Activated CD4-positive, alpha-beta T cell treated with anti-CD3 and anti-CD28 coated beads for 36 hours (primary cell): ENCODE data around the gene CBLC. TPM values are rescaled to one million over a fixed set of nuclear protein-coding genes. Genes with fewer than 3 reads are reported as not detected.
A peak's percentile ranks its signal among the peaks of the same experiment; 100 is the strongest.

Experiments used
- ATAC-seq: fragments of 200-7000 bp; cut with Tn5 transposase; one replicate; pipeline ENCODE4 v1.10.0; 2021; ENCODE audit warnings: mild to moderate bottlenecking, moderate library complexity
- CTCF ChIA-PET: fragments of 350-600 bp; sonication (Branson Sonifier 250); formaldehyde crosslinking; loops from one replicate; lab custom pipeline; 2021; ENCODE audit warnings: antibody characterized with exemption; lab: Charles Lee
- POLR2A ChIA-PET: fragments of 350-600 bp; sonication (Branson Sonifier 250); formaldehyde crosslinking; loops from one replicate; lab custom pipeline; 2021; ENCODE audit warnings: antibody characterized with exemption, inconsistent platforms; lab: Charles Lee
- DNase-seq: peaks from one replicate; pipeline ENCODE4 v3.0.0-alpha.2; 2020
- H3K27ac Mint-ChIP-seq: one replicate; pipeline ENCODE4 v1.8.0; 2021; ENCODE audit warnings: mixed read lengths
- H3K27me3 Mint-ChIP-seq: one replicate; pipeline ENCODE4 v1.8.0; 2021; ENCODE audit warnings: mixed read lengths
- H3K36me3 Mint-ChIP-seq: one replicate; pipeline ENCODE4 v1.8.0; 2021; ENCODE audit warnings: low read depth, mixed read lengths
- H3K4me1 Mint-ChIP-seq: one replicate; pipeline ENCODE4 v1.8.0; 2021; ENCODE audit warnings: mixed read lengths
- H3K4me3 Mint-ChIP-seq: one replicate; pipeline ENCODE4 v1.8.0; 2021; ENCODE audit warnings: mild to moderate bottlenecking, moderate library complexity, mixed read lengths
- H3K9me3 Mint-ChIP-seq: one replicate; pipeline ENCODE4 v1.8.0; 2021; ENCODE audit warnings: low read depth, mixed read lengths
- intact Hi-C, 2 experiments: fragments of 100-400 bp; cut with DNase I in 1 of 2; cut with micrococcal nuclease in 1 of 2; formaldehyde crosslinking; loops; one replicate each; pipeline versions ENCODE4 v1.14.2 to v1.15.1; 2022 to 2024; cut with DNase I, micrococcal nuclease
- total RNA-seq, 2 experiments: library from RNA; stranded (reverse); gene quantifications; one replicate each; pipeline ENCODE4 v1.2.3, GENCODE V29; 2021

Gene CBLC
- total RNA-seq, 2 experiments from 2014 or later, result not detected

DNA sequence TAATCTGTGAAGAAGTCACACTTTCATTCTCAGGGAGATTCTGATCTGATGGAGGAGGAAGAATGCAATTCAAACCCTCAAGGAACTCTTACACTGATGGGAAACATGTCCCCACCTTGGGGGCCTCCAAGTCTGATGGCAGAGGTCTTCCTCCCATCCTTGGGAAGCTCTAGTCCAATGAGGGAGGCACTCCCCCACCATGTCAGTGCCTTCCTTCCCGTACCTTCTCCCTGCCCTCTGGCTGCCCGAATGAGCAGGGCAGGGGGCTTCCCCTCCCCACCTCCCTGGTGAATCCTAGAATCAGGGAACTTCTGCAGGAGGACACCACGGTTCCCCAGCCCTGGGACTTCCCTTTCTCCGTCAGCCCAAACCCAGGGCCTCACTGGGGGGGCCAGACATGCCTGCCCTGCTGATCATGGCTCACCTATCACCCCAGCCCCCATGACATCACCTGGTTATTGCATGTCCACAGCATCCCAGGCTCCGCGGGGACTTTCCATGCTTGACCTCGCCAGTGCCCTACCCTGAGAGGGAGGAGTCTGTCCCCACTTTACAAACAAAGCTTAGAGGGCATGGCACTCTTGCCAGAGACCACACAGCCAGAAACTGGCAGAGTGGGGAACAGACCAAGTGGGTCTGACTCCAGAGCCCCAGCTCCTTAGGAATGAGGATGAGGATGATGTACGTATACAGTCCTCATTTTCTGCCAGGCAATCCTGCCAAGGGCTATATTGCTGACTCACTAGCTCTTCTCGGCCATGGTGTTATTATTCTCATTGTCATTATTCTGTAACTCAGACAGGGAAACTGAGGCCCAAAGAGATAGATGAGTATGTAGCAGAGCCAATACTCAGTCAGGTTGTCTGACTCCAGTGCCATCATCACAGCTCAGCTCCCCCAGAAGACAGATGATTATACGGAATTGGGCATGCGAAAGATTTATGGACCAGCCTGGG, 38.8 kb upstream of the CBLC start:
- no peak overlapping the region for H3K4me3 Mint-ChIP-seq
- H3K9me3 Mint-ChIP-seq, result no peaks in the 10 kb centered on the region
- H3K4me1 Mint-ChIP-seq, result no peaks in the 10 kb centered on the region
- H3K27me3 Mint-ChIP-seq, result no peaks in the 10 kb centered on the region
- ChIA-PET CTCF (interaction anchor here (0.6 to 2.4 kb wide), 9 partner anchors 8 to 108 kb away, joined by 3 to 9 read pairs (median 4); no protein-coding TSS in a partner anchor), POLR2A (no interaction called here)
- H3K27ac Mint-ChIP-seq, result no peak overlapping the region
- DNase-seq, result no peak
- H3K36me3 Mint-ChIP-seq, result no peaks in the 10 kb centered on the region
- no peak for ATAC-seq
- intact Hi-C loops, result no loop called here

DNA sequence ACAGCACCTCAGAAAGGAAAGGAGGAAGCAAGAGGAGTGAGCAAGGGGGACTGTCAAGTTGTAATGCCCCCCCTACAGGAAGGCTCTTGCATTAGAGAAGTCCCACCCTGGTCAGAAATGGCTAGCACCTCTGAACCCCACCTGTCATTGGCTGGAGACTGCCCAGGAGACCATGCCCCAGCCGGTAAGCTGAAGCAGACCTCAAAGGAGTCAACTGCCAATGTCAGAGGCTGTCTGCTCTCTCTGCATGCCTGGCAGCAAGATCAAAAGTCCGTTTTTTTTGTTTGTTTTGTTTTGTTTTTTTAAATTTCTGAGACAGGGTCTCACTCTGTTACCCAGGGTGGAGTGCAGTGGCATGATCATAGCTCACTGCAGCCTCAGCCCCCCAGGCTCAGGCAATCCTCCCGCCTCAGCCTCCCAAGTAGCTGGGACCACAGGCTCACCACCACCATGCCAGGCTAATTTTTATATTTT, 37.3 kb upstream of the CBLC start:
- no peak for ATAC-seq
- no peak for DNase-seq
- no peaks in the 10 kb centered on the region for H3K9me3 Mint-ChIP-seq
- intact Hi-C loops, result no loop called here
- no peak overlapping the region for H3K4me3 Mint-ChIP-seq
- ChIA-PET POLR2A (no interaction called here), CTCF (interaction anchor here (1.7 to 2.4 kb wide), 2 partner anchors 12 to 30 kb away, joined by 4 to 6 read pairs; no protein-coding TSS in a partner anchor)
- H3K4me1 Mint-ChIP-seq, result peaks cover under 1% of the 10 kb centered on the region
- no peaks in the 10 kb centered on the region for H3K27me3 Mint-ChIP-seq
- no peaks in the 10 kb centered on the region for H3K36me3 Mint-ChIP-seq
- H3K27ac Mint-ChIP-seq, result no peak overlapping the region

DNA sequence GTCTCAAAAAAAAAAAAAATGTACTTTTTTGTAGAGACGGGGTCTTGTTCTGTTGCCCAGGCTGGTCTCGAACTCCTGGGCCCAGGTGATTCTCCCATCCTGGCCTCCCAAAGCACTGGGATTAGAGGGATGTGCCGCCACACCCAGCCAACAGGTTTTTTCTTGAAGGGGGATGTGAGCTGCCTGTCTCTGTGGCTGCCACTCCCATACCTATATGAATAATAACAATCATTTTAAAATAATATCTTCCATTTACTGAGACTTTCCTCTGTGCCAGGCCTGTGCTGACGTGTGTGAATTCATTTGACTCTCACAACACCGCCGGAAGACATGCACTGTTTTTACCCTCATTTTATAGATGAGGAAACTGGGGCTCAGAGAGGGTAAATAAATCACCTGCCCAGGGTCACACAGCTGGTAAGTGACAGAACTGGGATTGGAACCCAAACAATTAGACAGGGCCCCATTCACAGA, 36.4 kb upstream of the CBLC start:
- no peak overlapping the region for H3K4me3 Mint-ChIP-seq
- ChIA-PET POLR2A (interaction anchor here (1.6 kb wide), 1 partner anchor 12 kb away, joined by 5 read pairs; no protein-coding TSS in a partner anchor), CTCF (interaction anchor here (0.8 to 2.4 kb wide), 2 partner anchors 29 to 51 kb away, joined by 3 to 6 read pairs; no protein-coding TSS in a partner anchor)
- peak overlapping the region; percentile 37 for H3K27ac Mint-ChIP-seq
- ATAC-seq (peak; percentile 55), DNase-seq (no peak)
- H3K4me1 Mint-ChIP-seq, result peaks cover 9% of the 10 kb centered on the region
- intact Hi-C loops, result no loop called here
- no peaks in the 10 kb centered on the region for H3K36me3 Mint-ChIP-seq
- H3K9me3 Mint-ChIP-seq, result no peaks in the 10 kb centered on the region
- H3K27me3 Mint-ChIP-seq, result no peaks in the 10 kb centered on the region

- POLR2A ChIA-PET, result interaction anchor here (1.6 kb wide), 1 partner anchor 12 kb away, joined by 5 read pairs; no protein-coding TSS in a partner anchor
- ATAC-seq, result peak; percentile 47
- intact Hi-C loops, result no loop called here
- Mint-ChIP-seq H3K4me1 (peaks cover 15% of the 10 kb centered on the region), H3K4me3 (no peak overlapping the region), H3K9me3 (no peaks in the 10 kb centered on the region), H3K36me3 (no peaks in the 10 kb centered on the region), H3K27ac (no peak overlapping the region), H3K27me3 (no peaks in the 10 kb centered on the region)
- peak; percentile 39 for DNase-seq
- CTCF ChIA-PET, result interaction anchor here (0.8 kb wide), 1 partner anchor 52 kb away, joined by 3 read pairs; no protein-coding TSS in a partner anchor
Observed at GRCh38 chr19:44741841-44742329, 35.8 kb upstream of the CBLC start.

DNA sequence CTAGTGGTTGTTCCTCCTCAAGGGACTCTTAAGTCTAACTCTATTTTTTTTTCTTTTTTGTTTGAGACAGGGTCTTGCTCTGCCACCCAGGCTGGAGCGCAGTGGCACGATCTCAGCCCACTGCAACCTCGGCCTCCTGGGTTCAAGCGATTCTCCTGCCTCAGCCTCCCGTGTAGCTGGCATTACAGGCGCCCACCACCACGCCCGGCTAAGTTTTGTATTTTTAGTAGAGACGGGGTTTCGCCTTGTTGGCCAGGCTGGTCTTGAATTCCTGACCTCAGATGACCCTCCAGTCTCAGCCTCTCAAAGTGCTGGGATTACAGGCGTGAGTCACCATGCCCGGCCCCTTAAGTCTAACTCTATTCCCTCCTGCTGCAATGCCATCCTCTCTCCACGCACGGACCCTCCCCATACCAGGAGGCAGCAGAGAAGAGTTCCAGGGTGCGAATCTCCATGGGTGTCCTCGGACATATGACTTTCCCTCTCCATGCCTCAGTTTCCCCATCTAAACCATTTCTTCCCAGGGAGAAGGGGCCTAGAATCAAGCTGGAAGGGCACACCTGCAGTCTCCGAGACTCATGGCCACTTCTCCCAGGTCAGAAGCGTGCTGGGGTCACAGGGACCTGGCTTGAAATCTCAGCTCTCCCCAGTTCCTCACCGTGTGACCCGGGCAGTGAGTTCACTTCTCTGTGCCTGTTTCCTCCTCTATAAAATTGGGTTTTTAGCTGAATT, 35.2 kb upstream of the CBLC start:
- ChIA-PET POLR2A (interaction anchor here (1.6 kb wide), 1 partner anchor 11 kb away, joined by 5 read pairs; no protein-coding TSS in a partner anchor), CTCF (interaction anchor here (1.1 to 1.6 kb wide), 2 partner anchors 19 to 28 kb away, joined by 3 read pairs; no protein-coding TSS in a partner anchor)
- Mint-ChIP-seq H3K27me3 (no peaks in the 10 kb centered on the region), H3K27ac (peak overlapping the region; percentile 47), H3K4me1 (peaks cover 18% of the 10 kb centered on the region), H3K4me3 (no peak overlapping the region), H3K9me3 (no peaks in the 10 kb centered on the region), H3K36me3 (no peaks in the 10 kb centered on the region)
- ATAC-seq (no peak), DNase-seq (no peak)
- intact Hi-C loops, result no loop called here

GRCh38 chr19:44744871-44745332, 32.8 kb upstream of the CBLC start:
- H3K9me3 Mint-ChIP-seq, result no peaks in the 10 kb centered on the region
- peaks cover 24% of the 10 kb centered on the region for H3K4me1 Mint-ChIP-seq
- ATAC-seq (no peak), DNase-seq (no peak)
- intact Hi-C loops, result loop anchor here in 1 of 2 experiments (5.0 kb wide), 2 partner anchors 762 to 1283 kb away; partner anchors contain the start of gene VASP
- POLR2A ChIA-PET, result no interaction called here
- peaks cover 8% of the 10 kb centered on the region for H3K36me3 Mint-ChIP-seq
- H3K27ac Mint-ChIP-seq, result no peak overlapping the region
- CTCF ChIA-PET, result interaction anchor here (0.6 to 1.7 kb wide), 5 partner anchors 16 to 173 kb away, joined by 3 to 12 read pairs (median 3); no protein-coding TSS in a partner anchor
- no peaks in the 10 kb centered on the region for H3K27me3 Mint-ChIP-seq
- no peak overlapping the region for H3K4me3 Mint-ChIP-seq

DNA sequence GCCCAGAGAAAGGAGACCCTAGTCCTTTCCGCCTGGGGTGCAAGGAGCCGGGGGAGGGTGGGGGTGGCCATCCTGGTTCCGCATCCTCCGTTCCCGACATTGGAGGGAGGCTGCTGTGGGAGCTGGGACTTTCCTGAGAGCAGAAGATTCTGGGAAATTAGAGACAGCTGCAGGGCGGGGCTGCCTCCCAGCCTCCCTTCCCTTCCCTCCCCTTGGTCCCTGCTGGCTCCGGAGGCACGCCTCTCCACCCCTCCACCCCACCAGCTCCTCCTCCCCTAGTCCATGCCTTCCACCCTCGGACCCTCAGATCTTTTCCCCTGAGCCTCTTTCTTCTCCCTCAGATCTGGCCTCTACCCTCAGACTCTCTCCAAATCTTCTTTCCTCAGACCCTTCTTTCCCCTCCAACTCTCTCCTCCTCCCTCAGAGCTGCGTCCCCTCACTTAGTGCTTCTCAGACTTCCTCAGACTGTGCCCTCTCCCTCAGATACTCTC, 32.3 kb upstream of the CBLC start:
- ChIA-PET CTCF (interaction anchor here (0.6 to 1.7 kb wide), 3 partner anchors 21 to 174 kb away, joined by 3 to 12 read pairs (median 3); no protein-coding TSS in a partner anchor), POLR2A (no interaction called here)
- DNase-seq, result no peak
- intact Hi-C loops, result loop anchor here in 1 of 2 experiments (5.0 kb wide), 2 partner anchors 762 to 1283 kb away; partner anchors contain the start of gene VASP
- peaks cover 12% of the 10 kb centered on the region for H3K36me3 Mint-ChIP-seq
- no peak overlapping the region for H3K4me3 Mint-ChIP-seq
- no peak for ATAC-seq
- H3K9me3 Mint-ChIP-seq, result no peaks in the 10 kb centered on the region
- peaks cover 26% of the 10 kb centered on the region for H3K4me1 Mint-ChIP-seq
- H3K27me3 Mint-ChIP-seq, result no peaks in the 10 kb centered on the region
- H3K27ac Mint-ChIP-seq, result no peak overlapping the region

- ChIA-PET CTCF (interaction anchor here (1.7 kb wide), 1 partner anchor 22 kb away, joined by 12 read pairs; no protein-coding TSS in a partner anchor), POLR2A (no interaction called here)
- intact Hi-C loops, result loop anchor here in 1 of 2 experiments (2.0 to 5.0 kb wide), 4 partner anchors 433 to 1284 kb away; partner anchors contain the start of genes BLOC1S3, TRAPPC6A and VASP
- ATAC-seq (no peak), DNase-seq (no peak)
- peaks cover 32% of the 10 kb centered on the region for H3K4me1 Mint-ChIP-seq
- peaks cover 18% of the 10 kb centered on the region for H3K36me3 Mint-ChIP-seq
- peak overlapping the region; percentile 40 for H3K4me3 Mint-ChIP-seq
- H3K27ac Mint-ChIP-seq, result peak overlapping the region; percentile 89
- H3K27me3 Mint-ChIP-seq, result no peaks in the 10 kb centered on the region
- no peaks in the 10 kb centered on the region for H3K9me3 Mint-ChIP-seq
Observed at GRCh38 chr19:44745887-44746600, 31.6 kb upstream of the CBLC start.

GRCh38 chr19:44746616-44746945, 31.1 kb upstream of the CBLC start:
- H3K4me1 Mint-ChIP-seq, result peaks cover 38% of the 10 kb centered on the region
- intact Hi-C loops, result loop anchor here in 1 of 2 experiments (2.0 to 5.0 kb wide), 4 partner anchors 432 to 1284 kb away; partner anchors contain the start of genes BLOC1S3, TRAPPC6A and VASP
- no peaks in the 10 kb centered on the region for H3K27me3 Mint-ChIP-seq
- peaks cover 24% of the 10 kb centered on the region for H3K36me3 Mint-ChIP-seq
- POLR2A ChIA-PET, result no interaction called here
- peak overlapping the region; percentile 89 for H3K27ac Mint-ChIP-seq
- peak overlapping the region; percentile 91 for H3K4me3 Mint-ChIP-seq
- ATAC-seq (no peak), DNase-seq (no peak)
- H3K9me3 Mint-ChIP-seq, result no peaks in the 10 kb centered on the region
- CTCF ChIA-PET, result no interaction called here
